Measurements from ENCODE around the gene PLA2G2F.

The PLA2G2F gene

GRCh38 chr1:20194757-20195461 lies 55.8 kb downstream of the PLA2G2F start:
- ChIA-PET POLR2A (no interaction called here), CTCF (interaction anchor here (0.7 to 3.8 kb wide), 37 partner anchors 8 to 565 kb away, joined by 3 to 37 read pairs (median 4); no protein-coding TSS in a partner anchor)
- no peak overlapping the region for H3K4me3 ChIP-seq (ENCODE audit: low read depth, low read length)
- H3K27ac ChIP-seq (ENCODE audit: extremely low read depth, low read depth, low read length), result no peak overlapping the region
- no peaks in the 10 kb centered on the region for H3K9me3 ChIP-seq (ENCODE audit: control insufficient read depth, insufficient read depth, low read depth, low read length)
- H3K4me1 ChIP-seq (ENCODE audit: control insufficient read depth, insufficient read depth, low read length), result no peaks in the 10 kb centered on the region
- TF ChIP-seq ZNF660 (tag by site-specific recombination; IDR thresholded peaks at IDR 0.05) (peak; percentile 32; the same call in 1 of the 2 replicates), CTCF (tag by site-specific recombination; IDR thresholded peaks at IDR 0.05) (0 out of 2 replicates have a peak, but pooled peaks have one; percentile 40), KLF16 (tag by site-specific recombination; IDR thresholded peaks at IDR 0.05) (no peak), ZNF18 (tag by site-specific recombination; IDR thresholded peaks at IDR 0.05) (no peak), ZNF654 (tag by site-specific recombination; IDR thresholded peaks at IDR 0.05; ENCODE audit: low read depth) (peak; percentile 24), ZSCAN30 (tag by site-specific recombination; IDR thresholded peaks at IDR 0.05) (no peak), WT1 (tag by site-specific recombination; IDR thresholded peaks at IDR 0.05) (no peak), ZNF335 (tag by site-specific recombination; conservative IDR thresholded peaks at IDR 0.05) (no peak), PRDM10 (tag by site-specific recombination; IDR thresholded peaks at IDR 0.05) (peak; percentile 19; the same call in 1 of the 2 replicates), KLF10 (tag by site-specific recombination; IDR thresholded peaks at IDR 0.05) (no peak), PRDM2 (tag by site-specific recombination; IDR thresholded peaks at IDR 0.05; ENCODE audit: borderline replicate concordance) (no peak), ZNF366 (tag by site-specific recombination; conservative IDR thresholded peaks at IDR 0.05) (peak; percentile 37; the same call in 1 of the 2 replicates)
- no peaks in the 10 kb centered on the region for H3K36me3 ChIP-seq (ENCODE audit: control insufficient read depth in 2 of 2, insufficient read depth in 1 of 2, low read length in 2 of 2)

Measured in HEK293 (cell line).